DND-41 (cell line): ENCODE results near the gene SENP1.

ENCODE experiments used
- EZH2 ChIP-seq: IDR thresholded peaks from 3 replicates; pipeline ENCODE4 v1.6.1; 2012; ENCODE audit warnings: borderline replicate concordance, low read depth, mild to moderate bottlenecking, moderate library complexity, low read length, inconsistent platforms; ENCODE audit not compliant: severe bottlenecking
- TF ChIP-seq, protein P1 (sequence below): IDR thresholded peaks from 2 replicates; pipeline ENCODE4 v1.5.1; 2012; ENCODE audit warnings: borderline replicate concordance, low read length, moderate library complexity, mild to moderate bottlenecking; ENCODE audit not compliant: poor library complexity, severe bottlenecking; ENCODE audit errors: extremely low read depth

DNA sequence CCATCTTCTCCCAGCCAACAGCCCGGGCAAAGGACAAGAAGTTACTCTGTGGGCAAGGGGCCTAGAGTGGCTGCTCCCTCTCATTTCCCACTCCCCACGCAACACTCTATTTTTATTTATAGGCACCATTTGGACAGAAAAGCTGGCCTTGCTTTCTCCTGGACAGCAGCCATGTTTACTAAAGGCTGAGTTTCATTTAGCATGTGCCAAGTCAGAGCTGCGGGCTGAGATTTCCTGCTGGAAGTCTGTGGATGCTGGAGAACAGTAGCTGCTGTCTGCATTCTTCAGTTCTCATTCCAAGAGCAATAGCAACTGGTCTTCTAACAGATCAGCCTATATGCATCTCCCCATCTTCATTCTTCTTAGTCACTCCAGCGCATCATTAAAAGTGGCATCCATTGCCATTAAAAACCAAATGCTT is 109.9 kb downstream of the SENP1 start:
- TF ChIP-seq, protein P1, sequence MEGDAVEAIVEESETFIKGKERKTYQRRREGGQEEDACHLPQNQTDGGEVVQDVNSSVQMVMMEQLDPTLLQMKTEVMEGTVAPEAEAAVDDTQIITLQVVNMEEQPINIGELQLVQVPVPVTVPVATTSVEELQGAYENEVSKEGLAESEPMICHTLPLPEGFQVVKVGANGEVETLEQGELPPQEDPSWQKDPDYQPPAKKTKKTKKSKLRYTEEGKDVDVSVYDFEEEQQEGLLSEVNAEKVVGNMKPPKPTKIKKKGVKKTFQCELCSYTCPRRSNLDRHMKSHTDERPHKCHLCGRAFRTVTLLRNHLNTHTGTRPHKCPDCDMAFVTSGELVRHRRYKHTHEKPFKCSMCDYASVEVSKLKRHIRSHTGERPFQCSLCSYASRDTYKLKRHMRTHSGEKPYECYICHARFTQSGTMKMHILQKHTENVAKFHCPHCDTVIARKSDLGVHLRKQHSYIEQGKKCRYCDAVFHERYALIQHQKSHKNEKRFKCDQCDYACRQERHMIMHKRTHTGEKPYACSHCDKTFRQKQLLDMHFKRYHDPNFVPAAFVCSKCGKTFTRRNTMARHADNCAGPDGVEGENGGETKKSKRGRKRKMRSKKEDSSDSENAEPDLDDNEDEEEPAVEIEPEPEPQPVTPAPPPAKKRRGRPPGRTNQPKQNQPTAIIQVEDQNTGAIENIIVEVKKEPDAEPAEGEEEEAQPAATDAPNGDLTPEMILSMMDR, result no peak
- no peak for TF ChIP-seq EZH2
